Glutamatergic neuron (in vitro differentiated cells): ENCODE results near the gene TM4SF4. TPM values are rescaled to one million over a fixed set of nuclear protein-coding genes. Genes with fewer than 3 reads are reported as not detected.
"Not testable (repeated sequence)": the region's sequence is repeated elsewhere in the genome, so short reads cannot be mapped to it uniquely, and the experiment has no call there.

Experiments
- DNase-seq: peaks from one replicate; pipeline ENCODE4 v3.0.0; 2022
- H3K27ac Mint-ChIP-seq: one replicate; pipeline ENCODE4 v1.8.0; 2020; ENCODE audit warnings: mild to moderate bottlenecking, mixed read lengths, inconsistent platforms; ENCODE audit not compliant: unreplicated experiment
- H3K27me3 Mint-ChIP-seq: one replicate; pipeline ENCODE4 v1.8.0; 2020; ENCODE audit warnings: mild to moderate bottlenecking, moderate library complexity, mixed read lengths, inconsistent platforms; ENCODE audit not compliant: unreplicated experiment
- H3K36me3 Mint-ChIP-seq: one replicate; pipeline ENCODE4 v1.8.0; 2020; ENCODE audit warnings: mild to moderate bottlenecking, mixed read lengths, inconsistent platforms; ENCODE audit not compliant: unreplicated experiment
- H3K4me1 Mint-ChIP-seq: one replicate; pipeline ENCODE4 v1.8.0; 2020; ENCODE audit warnings: mild to moderate bottlenecking, low read depth, mixed read lengths, inconsistent platforms; ENCODE audit not compliant: unreplicated experiment
- H3K4me3 Mint-ChIP-seq: one replicate; pipeline ENCODE4 v1.8.0; 2020; ENCODE audit warnings: mild to moderate bottlenecking, mixed read lengths, inconsistent platforms; ENCODE audit not compliant: unreplicated experiment
- H3K9me3 Mint-ChIP-seq: one replicate; pipeline ENCODE4 v1.8.0; 2020; ENCODE audit warnings: mild to moderate bottlenecking, moderate library complexity, mixed read lengths, inconsistent platforms; ENCODE audit not compliant: unreplicated experiment
- total RNA-seq: library from RNA; stranded (reverse); fragmentation: NEBNext Ultra II Directional; extraction: Animal tissue kit (Norgen Biotek cat#: 25700); gene quantifications from one replicate; pipeline ENCODE4 v1.2.1, GENCODE V29; 2021; ENCODE audit not compliant: unreplicated experiment
- TF ChIP-seq, protein P1 (sequence below): fragments of 200-600 bp; sonication (generic); IDR thresholded peaks from one replicate; pipeline ENCODE4 v1.5.0; 2021; ENCODE audit not compliant: partially characterized antibody, unreplicated experiment

Gene TM4SF4
- total RNA-seq, 1 donor from 2014 or later = not detected

- H3K36me3 Mint-ChIP-seq = no peaks in the 10 kb centered on the region
- DNase-seq = no peak
- peaks cover 1% of the 10 kb centered on the region for H3K9me3 Mint-ChIP-seq
- TF ChIP-seq, protein P1, sequence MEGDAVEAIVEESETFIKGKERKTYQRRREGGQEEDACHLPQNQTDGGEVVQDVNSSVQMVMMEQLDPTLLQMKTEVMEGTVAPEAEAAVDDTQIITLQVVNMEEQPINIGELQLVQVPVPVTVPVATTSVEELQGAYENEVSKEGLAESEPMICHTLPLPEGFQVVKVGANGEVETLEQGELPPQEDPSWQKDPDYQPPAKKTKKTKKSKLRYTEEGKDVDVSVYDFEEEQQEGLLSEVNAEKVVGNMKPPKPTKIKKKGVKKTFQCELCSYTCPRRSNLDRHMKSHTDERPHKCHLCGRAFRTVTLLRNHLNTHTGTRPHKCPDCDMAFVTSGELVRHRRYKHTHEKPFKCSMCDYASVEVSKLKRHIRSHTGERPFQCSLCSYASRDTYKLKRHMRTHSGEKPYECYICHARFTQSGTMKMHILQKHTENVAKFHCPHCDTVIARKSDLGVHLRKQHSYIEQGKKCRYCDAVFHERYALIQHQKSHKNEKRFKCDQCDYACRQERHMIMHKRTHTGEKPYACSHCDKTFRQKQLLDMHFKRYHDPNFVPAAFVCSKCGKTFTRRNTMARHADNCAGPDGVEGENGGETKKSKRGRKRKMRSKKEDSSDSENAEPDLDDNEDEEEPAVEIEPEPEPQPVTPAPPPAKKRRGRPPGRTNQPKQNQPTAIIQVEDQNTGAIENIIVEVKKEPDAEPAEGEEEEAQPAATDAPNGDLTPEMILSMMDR = no peak
- no peak overlapping the region for H3K4me3 Mint-ChIP-seq
- H3K27ac Mint-ChIP-seq = no peak overlapping the region
- no peaks in the 10 kb centered on the region for H3K4me1 Mint-ChIP-seq
- no peaks in the 10 kb centered on the region for H3K27me3 Mint-ChIP-seq
Observed at GRCh38 chr3:149441642-149442041, 32.9 kb upstream of the TM4SF4 start.

GRCh38 chr3:149442043-149442442 lies 32.5 kb upstream of the TM4SF4 start:
- DNase-seq = no peak
- Mint-ChIP-seq H3K4me3 (no peak overlapping the region), H3K36me3 (no peaks in the 10 kb centered on the region), H3K4me1 (no peaks in the 10 kb centered on the region), H3K9me3 (peaks cover 3% of the 10 kb centered on the region), H3K27ac (no peak overlapping the region), H3K27me3 (peaks cover 1% of the 10 kb centered on the region)
- TF ChIP-seq, protein P1 = no peak

DNA sequence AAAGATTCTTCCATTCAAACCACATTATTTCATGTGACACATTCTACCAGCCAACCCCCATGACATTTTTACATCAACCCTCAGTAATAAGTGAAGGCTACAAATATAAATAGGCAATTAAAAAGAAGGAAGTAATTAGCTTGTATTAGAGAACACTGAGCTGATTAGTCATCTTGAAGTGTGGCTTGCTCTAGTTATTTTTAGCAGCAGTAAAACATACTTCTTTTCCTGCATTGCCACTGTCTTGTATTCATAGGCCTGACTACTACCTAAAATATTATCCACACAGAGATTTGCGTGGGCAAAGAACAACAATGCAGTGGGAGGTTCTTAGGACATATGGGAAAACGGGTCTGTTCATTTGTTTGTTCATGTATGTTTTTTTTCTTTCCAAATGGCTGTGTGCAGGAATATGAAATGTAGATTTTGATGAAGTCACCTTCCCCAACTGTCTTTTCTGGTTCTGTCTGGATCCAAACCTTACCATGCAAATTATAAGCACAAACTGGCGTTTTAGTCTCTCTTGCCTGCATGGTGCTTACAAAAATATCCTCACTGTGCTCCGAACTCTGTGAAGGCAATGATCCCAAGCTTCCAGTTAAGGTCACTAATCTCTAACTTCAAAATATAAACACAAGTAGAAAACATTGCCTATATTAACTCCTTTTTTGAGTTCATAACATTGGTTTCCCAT lies 31.5 kb upstream of the TM4SF4 start:
- Mint-ChIP-seq H3K27ac (no peak overlapping the region), H3K36me3 (no peaks in the 10 kb centered on the region)

GRCh38 chr3:149443545-149443912 lies 31.0 kb upstream of the TM4SF4 start:
- no peak for DNase-seq

More for the DNA sequence above, 31.5 kb upstream of the TM4SF4 start:
- Mint-ChIP-seq H3K9me3 (peaks cover 3% of the 10 kb centered on the region), H3K27me3 (peaks cover 1% of the 10 kb centered on the region), H3K4me3 (no peak overlapping the region), H3K4me1 (no peaks in the 10 kb centered on the region)
- TF ChIP-seq, protein P1 = no peak
- no peak for DNase-seq

DNA sequence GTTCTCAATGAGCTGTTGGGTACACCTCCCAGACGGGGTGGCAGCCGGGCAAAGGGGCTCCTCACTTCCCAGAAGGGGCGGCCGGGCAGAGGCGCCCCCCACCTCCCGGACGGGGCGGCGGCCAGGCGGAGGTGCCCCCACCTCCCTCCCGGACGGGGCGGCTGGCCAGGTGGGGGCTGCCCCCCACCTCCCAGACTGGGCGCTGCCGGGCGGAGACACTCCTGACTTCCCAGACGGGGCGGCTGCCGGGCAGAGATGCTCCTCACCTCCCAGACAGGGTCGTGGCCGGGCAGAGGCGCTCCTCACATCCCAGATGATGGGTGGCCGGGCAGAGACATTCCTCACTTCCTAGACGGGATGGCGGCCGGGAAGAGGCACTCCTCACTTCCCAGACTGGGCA lies 29.6 kb upstream of the TM4SF4 start:
- H3K4me1 Mint-ChIP-seq, DNase-seq, H3K9me3 Mint-ChIP-seq, H3K36me3 Mint-ChIP-seq, H3K27ac Mint-ChIP-seq, H3K4me3 Mint-ChIP-seq, H3K27me3 Mint-ChIP-seq: not testable (repeated sequence)

More at GRCh38 chr3:149443545-149443912, 31.0 kb upstream of the TM4SF4 start:
- Mint-ChIP-seq H3K4me3 (no peak overlapping the region), H3K9me3 (peaks cover 3% of the 10 kb centered on the region), H3K27me3 (peaks cover 1% of the 10 kb centered on the region), H3K4me1 (no peaks in the 10 kb centered on the region), H3K36me3 (no peaks in the 10 kb centered on the region), H3K27ac (no peak overlapping the region)
- TF ChIP-seq, protein P1 = no peak
